Astrocyte of the spinal cord (primary cell): ENCODE measurements around the gene TBKBP1.

ENCODE experiments used
- DNase-seq: peaks from one replicate; pipeline ENCODE4 v3.0.0; 2011; ENCODE audit warnings: low read depth, low spot score
- H3K4me3 ChIP-seq: 2 replicates; pipeline ENCODE4 v1.5.1; 2011; ENCODE audit warnings: low read depth, mild to moderate bottlenecking, low read length, moderate library complexity
- in situ Hi-C: cut with HindIII; loops from 2 replicates; pipeline ENCODE4 v1.10.0; 2017; ENCODE audit warnings: low sequenced_read_pairs
- TF ChIP-seq, protein P1 (sequence below): IDR thresholded peaks from 2 replicates; pipeline ENCODE4 v1.5.1; 2012; ENCODE audit warnings: low read depth, mild to moderate bottlenecking, low read length, inconsistent platforms

TBKBP1 gene

GRCh38 chr17:47697906-47698711, 4.1 kb downstream of the TBKBP1 start:
- H3K4me3 ChIP-seq, result no peak overlapping the region
- TF ChIP-seq, protein P1, sequence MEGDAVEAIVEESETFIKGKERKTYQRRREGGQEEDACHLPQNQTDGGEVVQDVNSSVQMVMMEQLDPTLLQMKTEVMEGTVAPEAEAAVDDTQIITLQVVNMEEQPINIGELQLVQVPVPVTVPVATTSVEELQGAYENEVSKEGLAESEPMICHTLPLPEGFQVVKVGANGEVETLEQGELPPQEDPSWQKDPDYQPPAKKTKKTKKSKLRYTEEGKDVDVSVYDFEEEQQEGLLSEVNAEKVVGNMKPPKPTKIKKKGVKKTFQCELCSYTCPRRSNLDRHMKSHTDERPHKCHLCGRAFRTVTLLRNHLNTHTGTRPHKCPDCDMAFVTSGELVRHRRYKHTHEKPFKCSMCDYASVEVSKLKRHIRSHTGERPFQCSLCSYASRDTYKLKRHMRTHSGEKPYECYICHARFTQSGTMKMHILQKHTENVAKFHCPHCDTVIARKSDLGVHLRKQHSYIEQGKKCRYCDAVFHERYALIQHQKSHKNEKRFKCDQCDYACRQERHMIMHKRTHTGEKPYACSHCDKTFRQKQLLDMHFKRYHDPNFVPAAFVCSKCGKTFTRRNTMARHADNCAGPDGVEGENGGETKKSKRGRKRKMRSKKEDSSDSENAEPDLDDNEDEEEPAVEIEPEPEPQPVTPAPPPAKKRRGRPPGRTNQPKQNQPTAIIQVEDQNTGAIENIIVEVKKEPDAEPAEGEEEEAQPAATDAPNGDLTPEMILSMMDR, result no peak
- in situ Hi-C loops, result no loop called here
- no peak for DNase-seq

GRCh38 chr17:47698749-47699535, 5.0 kb downstream of the TBKBP1 start:
- in situ Hi-C loops, result no loop called here

GRCh38 chr17:47699536-47699840, 5.5 kb downstream of the TBKBP1 start:
- H3K4me3 ChIP-seq, result no peak overlapping the region
- TF ChIP-seq, protein P1, result no peak
- in situ Hi-C loops, result no loop called here
- DNase-seq, result no peak

More at GRCh38 chr17:47698749-47699535, 5.0 kb downstream of the TBKBP1 start:
- peak; percentile 42 for DNase-seq
- TF ChIP-seq, protein P1, result peak; percentile 95
- no peak overlapping the region for H3K4me3 ChIP-seq

DNA sequence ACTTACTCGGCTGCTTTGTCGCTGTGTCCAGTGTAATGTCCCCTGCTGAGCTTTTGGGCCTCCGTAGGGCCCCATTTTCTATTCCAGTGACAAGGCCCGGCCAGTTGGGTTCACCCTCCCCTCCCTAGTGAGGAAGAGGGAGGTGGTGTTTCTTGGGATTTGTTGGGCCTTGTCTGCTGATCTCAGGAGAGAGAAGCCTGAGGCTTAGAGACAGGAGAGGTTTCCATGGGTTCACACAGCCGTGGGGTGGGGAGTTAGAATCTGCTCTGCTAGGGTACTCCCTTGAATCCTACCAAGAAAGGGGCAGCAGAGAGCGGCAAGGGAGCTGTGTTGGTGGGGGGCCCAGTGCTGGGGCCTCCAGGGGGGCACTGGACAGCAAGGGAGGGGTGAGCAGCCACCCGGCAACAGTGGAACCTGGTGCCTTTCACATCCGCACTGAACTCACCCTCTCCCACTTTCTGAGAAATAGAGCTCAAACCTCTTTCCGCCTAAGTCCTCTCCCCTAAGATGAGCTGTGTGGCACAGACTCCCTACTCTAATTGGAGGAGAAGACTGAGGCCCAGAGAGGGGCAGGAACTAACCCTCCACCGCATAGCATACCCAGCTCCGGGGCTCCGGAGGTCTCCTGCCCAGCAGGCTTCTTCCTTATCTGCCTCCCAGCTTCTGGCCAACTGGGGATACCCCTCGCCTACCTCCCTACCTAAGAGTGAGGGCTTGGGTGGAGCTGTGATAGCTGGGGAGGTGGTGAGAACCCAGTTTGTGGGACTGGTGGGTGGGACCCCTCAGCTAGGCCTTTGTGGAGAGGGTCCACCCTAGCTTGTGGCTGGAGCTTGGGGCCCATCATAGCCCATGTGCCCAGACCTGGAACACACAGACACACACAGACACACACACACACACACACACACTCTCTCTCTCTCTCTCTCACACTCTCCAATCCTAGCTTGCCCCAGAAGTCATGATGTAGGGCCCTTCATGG, 6.8 kb downstream of the TBKBP1 start:
- no peak overlapping the region for H3K4me3 ChIP-seq
- in situ Hi-C loops, result no loop called here
- TF ChIP-seq, protein P1, result no peak
- DNase-seq, result no peak

- no peak overlapping the region for H3K4me3 ChIP-seq
- DNase-seq, result no peak
- in situ Hi-C loops, result no loop called here
- TF ChIP-seq, protein P1, result no peak
Measured at GRCh38 chr17:47701608-47702007, 7.6 kb downstream of the TBKBP1 start.

- in situ Hi-C loops, result no loop called here
- DNase-seq, result no peak
- TF ChIP-seq, protein P1, result no peak
- no peak overlapping the region for H3K4me3 ChIP-seq
Measured at GRCh38 chr17:47702391-47702995, 8.5 kb downstream of the TBKBP1 start.
